ENCODE measurements around the gene SEMA4A.
A peak's percentile ranks its signal among the peaks of the same experiment; 100 is the strongest.
"Not testable (repeated sequence)": the region's sequence is repeated elsewhere in the genome, so short reads cannot be mapped to it uniquely, and the experiment has no call there.

SEMA4A gene

GRCh38 chr1:156198831-156199349 is 45.5 kb downstream of the SEMA4A start:
- peak; percentile 25 for DNase-seq

GRCh38 chr1:156200044-156200443 is 46.7 kb downstream of the SEMA4A start:
- no peak for DNase-seq

- no peak for DNase-seq
These were observed 49.9 kb downstream of the SEMA4A start for GRCh38 chr1:156203331-156203730.

GRCh38 chr1:156204686-156205085 is 51.3 kb downstream of the SEMA4A start:
- no peak for DNase-seq

GRCh38 chr1:156211243-156211642 is 57.9 kb downstream of the SEMA4A start:
- DNase-seq: no peak

- no peak for DNase-seq
These were observed 58.7 kb downstream of the SEMA4A start for GRCh38 chr1:156212130-156212529.

GRCh38 chr1:156212833-156213643 is 59.7 kb downstream of the SEMA4A start, which contains the start of gene PMF1:
Gene PMF1 (plus strand): TSS chr1:156213007. CDS start chr1:156213016, 9 bp downstream.
- DNase-seq: peak; percentile 97

GRCh38 chr1:156213644-156213966 is 60.2 kb downstream of the SEMA4A start:
- DNase-seq: no peak

- peak; percentile 50 for DNase-seq
These were observed 60.8 kb downstream of the SEMA4A start for GRCh38 chr1:156214024-156214748.

- not testable (repeated sequence) for DNase-seq
These were observed 63.1 kb downstream of the SEMA4A start for GRCh38 chr1:156216361-156217086.

GRCh38 chr1:156217871-156218270 is 64.5 kb downstream of the SEMA4A start:
- DNase-seq: peak; percentile 70

GRCh38 chr1:156220226-156220625 is 66.8 kb downstream of the SEMA4A start:
- no peak for DNase-seq

- no peak for DNase-seq
These were observed 68.8 kb downstream of the SEMA4A start for GRCh38 chr1:156221986-156222692.

GRCh38 chr1:156225677-156226014 is 72.3 kb downstream of the SEMA4A start:
- no peak for DNase-seq

GRCh38 chr1:156226116-156226538 is 72.7 kb downstream of the SEMA4A start:
- DNase-seq: no peak

GRCh38 chr1:156226782-156227181 is 73.4 kb downstream of the SEMA4A start:
- no peak for DNase-seq

All from stimulated activated CD4-positive, alpha-beta T cell treated with anti-CD3 and anti-CD28 coated beads, Interleukin-4, amount 100 ng/mL, for 24 hours (primary cell).